DND-41 (cell line): ENCODE measurements around the gene CUBN.

Experiments
- EZH2 ChIP-seq: IDR thresholded peaks from 3 replicates; pipeline ENCODE4 v1.6.1; 2012; ENCODE audit warnings: borderline replicate concordance, low read depth, mild to moderate bottlenecking, moderate library complexity, low read length, inconsistent platforms; ENCODE audit not compliant: severe bottlenecking
- TF ChIP-seq, protein P1 (sequence below): IDR thresholded peaks from 2 replicates; pipeline ENCODE4 v1.5.1; 2012; ENCODE audit warnings: borderline replicate concordance, low read length, moderate library complexity, mild to moderate bottlenecking; ENCODE audit not compliant: poor library complexity, severe bottlenecking; ENCODE audit errors: extremely low read depth

- TF ChIP-seq, protein P1, sequence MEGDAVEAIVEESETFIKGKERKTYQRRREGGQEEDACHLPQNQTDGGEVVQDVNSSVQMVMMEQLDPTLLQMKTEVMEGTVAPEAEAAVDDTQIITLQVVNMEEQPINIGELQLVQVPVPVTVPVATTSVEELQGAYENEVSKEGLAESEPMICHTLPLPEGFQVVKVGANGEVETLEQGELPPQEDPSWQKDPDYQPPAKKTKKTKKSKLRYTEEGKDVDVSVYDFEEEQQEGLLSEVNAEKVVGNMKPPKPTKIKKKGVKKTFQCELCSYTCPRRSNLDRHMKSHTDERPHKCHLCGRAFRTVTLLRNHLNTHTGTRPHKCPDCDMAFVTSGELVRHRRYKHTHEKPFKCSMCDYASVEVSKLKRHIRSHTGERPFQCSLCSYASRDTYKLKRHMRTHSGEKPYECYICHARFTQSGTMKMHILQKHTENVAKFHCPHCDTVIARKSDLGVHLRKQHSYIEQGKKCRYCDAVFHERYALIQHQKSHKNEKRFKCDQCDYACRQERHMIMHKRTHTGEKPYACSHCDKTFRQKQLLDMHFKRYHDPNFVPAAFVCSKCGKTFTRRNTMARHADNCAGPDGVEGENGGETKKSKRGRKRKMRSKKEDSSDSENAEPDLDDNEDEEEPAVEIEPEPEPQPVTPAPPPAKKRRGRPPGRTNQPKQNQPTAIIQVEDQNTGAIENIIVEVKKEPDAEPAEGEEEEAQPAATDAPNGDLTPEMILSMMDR = no peak
- no peak for TF ChIP-seq EZH2
These were observed 44.4 kb downstream of the CUBN start for GRCh38 chr10:17085011-17085725.
